ENCODE measurements around the gene STOML1.

DNA sequence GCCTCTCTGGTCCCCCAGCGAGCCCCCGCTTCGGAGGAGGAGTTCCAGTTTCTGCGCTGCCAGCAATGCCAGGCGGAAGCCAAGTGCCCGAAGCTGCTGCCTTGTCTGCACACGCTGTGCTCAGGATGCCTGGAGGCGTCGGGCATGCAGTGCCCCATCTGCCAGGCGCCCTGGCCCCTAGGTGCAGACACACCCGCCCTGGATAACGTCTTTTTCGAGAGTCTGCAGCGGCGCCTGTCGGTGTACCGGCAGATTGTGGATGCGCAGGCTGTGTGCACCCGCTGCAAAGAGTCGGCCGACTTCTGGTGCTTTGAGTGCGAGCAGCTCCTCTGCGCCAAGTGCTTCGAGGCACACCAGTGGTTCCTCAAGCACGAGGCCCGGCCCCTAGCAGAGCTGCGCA is 5.9 kb upstream of the STOML1 start:
- TF ChIP-seq, protein P1, sequence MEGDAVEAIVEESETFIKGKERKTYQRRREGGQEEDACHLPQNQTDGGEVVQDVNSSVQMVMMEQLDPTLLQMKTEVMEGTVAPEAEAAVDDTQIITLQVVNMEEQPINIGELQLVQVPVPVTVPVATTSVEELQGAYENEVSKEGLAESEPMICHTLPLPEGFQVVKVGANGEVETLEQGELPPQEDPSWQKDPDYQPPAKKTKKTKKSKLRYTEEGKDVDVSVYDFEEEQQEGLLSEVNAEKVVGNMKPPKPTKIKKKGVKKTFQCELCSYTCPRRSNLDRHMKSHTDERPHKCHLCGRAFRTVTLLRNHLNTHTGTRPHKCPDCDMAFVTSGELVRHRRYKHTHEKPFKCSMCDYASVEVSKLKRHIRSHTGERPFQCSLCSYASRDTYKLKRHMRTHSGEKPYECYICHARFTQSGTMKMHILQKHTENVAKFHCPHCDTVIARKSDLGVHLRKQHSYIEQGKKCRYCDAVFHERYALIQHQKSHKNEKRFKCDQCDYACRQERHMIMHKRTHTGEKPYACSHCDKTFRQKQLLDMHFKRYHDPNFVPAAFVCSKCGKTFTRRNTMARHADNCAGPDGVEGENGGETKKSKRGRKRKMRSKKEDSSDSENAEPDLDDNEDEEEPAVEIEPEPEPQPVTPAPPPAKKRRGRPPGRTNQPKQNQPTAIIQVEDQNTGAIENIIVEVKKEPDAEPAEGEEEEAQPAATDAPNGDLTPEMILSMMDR (IDR thresholded peaks at IDR 0.05): no peak
- TF ChIP-seq POLR2A (IDR thresholded peaks at IDR 0.05): no peak
